Hepatocyte (in vitro differentiated cells): ENCODE data around the gene LRRC4. TPM values are rescaled to one million over a fixed set of nuclear protein-coding genes. Genes with fewer than 3 reads are reported as not detected.

ENCODE experiments used
- DNase-seq: peaks from one replicate; pipeline ENCODE4 v3.0.0-alpha.2; 2016; ENCODE audit warnings: low spot score
- H2AFZ ChIP-seq: fragments of 200-600 bp; sonication (generic); 2 replicates; pipeline ENCODE4 v1.6.0; 2016; ENCODE audit warnings: antibody characterized with exemption, mild to moderate bottlenecking
- H3K27ac ChIP-seq: fragments of 200-600 bp; sonication (generic); 2 replicates; pipeline ENCODE4 v1.5.1; 2016; ENCODE audit warnings: mild to moderate bottlenecking
- H3K27me3 ChIP-seq: fragments of 200-600 bp; sonication (generic); 2 replicates; pipeline ENCODE4 v1.6.1; 2016
- H3K36me3 ChIP-seq: fragments of 200-600 bp; sonication (generic); replicated peaks from 2 replicates; pipeline ENCODE4 v1.5.1; 2016; ENCODE audit warnings: low read depth; ENCODE audit not compliant: insufficient read depth
- H3K4me1 ChIP-seq: fragments of 200-600 bp; sonication (generic); 2 replicates; pipeline ENCODE4 v1.5.1; 2016; ENCODE audit warnings: mild to moderate bottlenecking, moderate library complexity; ENCODE audit not compliant: insufficient read depth
- H3K4me2 ChIP-seq: fragments of 200-600 bp; sonication (generic); 2 replicates; pipeline ENCODE4 v1.6.0; 2016
- H3K4me3 ChIP-seq: fragments of 200-600 bp; sonication (generic); 2 replicates; pipeline ENCODE4 v1.5.1; 2016; ENCODE audit warnings: mild to moderate bottlenecking
- H3K79me2 ChIP-seq: fragments of 200-600 bp; sonication (generic); 2 replicates; pipeline ENCODE4 v1.6.0; 2017; ENCODE audit warnings: mild to moderate bottlenecking
- H3K9me2 ChIP-seq: fragments of 200-600 bp; sonication (generic); replicated peaks from 2 replicates; pipeline ENCODE4 v1.6.0; 2017; ENCODE audit warnings: mild to moderate bottlenecking; ENCODE audit not compliant: insufficient read depth
- H3K9me3 ChIP-seq: fragments of 200-600 bp; sonication (generic); 2 replicates; pipeline ENCODE4 v1.5.1; 2016; ENCODE audit warnings: low read depth, mild to moderate bottlenecking
- H4K20me1 ChIP-seq: fragments of 200-600 bp; sonication (generic); 2 replicates; pipeline ENCODE4 v1.6.0; 2016; ENCODE audit warnings: mild to moderate bottlenecking; ENCODE audit not compliant: insufficient read depth, poor library complexity, severe bottlenecking
- CTCF ChIP-seq: fragments of 200-600 bp; sonication (generic); IDR thresholded peaks from 2 replicates; pipeline ENCODE4 v1.5.1; 2016; ENCODE audit warnings: antibody characterized with exemption, mild to moderate bottlenecking; ENCODE audit not compliant: poor library complexity
- EZH2 ChIP-seq: fragments of 200-600 bp; sonication (generic); IDR thresholded peaks from 2 replicates; pipeline ENCODE4 v1.6.1; 2016; ENCODE audit warnings: antibody characterized with exemption, mild to moderate bottlenecking, borderline replicate concordance
- EZH2phosphoT487 ChIP-seq: fragments of 200-600 bp; sonication (generic); IDR thresholded peaks from one replicate; pipeline ENCODE4 v1.6.1; 2018; ENCODE audit warnings: antibody characterized with exemption, mild to moderate bottlenecking, low read depth, moderate library complexity; ENCODE audit not compliant: unreplicated experiment, severe bottlenecking
- WGBS: methylation state at CpG from one replicate; pipeline ENCODE4 v1.1.6; 2016; ENCODE audit warnings: low lambda C conversion rate; ENCODE audit errors: missing lambda C conversion rate; 5-methylcytosine and 5-hydroxymethylcytosine counted together
- polyA plus RNA-seq: library from polyadenylated mRNA; unstranded; fragments of >200 nt; fragmentation: Nextera tagmentation; extraction: Ambion mirVana; gene quantifications from 2 replicates; pipeline ENCODE4 v1.2.1, GENCODE V29; 2016
- total RNA-seq: library from RNA; depleted of rRNA; stranded (reverse); fragments of >200 nt; gene quantifications from 2 replicates; pipeline ENCODE4 v1.2.3, GENCODE V29; 2014

LRRC4 gene
- total and polyA plus RNA-seq, 2 experiments from 2014 or later: 3.9 to 15.1 TPM

GRCh38 chr7:128067983-128068382 is 36.7 kb upstream of the LRRC4 start:
- no peak for TF ChIP-seq EZH2
- no peak for TF ChIP-seq CTCF
- TF ChIP-seq EZH2phosphoT487: no peak
- no peaks in the 10 kb centered on the region for H3K9me3 ChIP-seq
- H2AFZ ChIP-seq: no peak overlapping the region
- no peaks in the 10 kb centered on the region for H3K9me2 ChIP-seq
- H3K4me1 ChIP-seq: no peaks in the 10 kb centered on the region
- H3K4me3 ChIP-seq: no peak overlapping the region
- DNase-seq: no peak
- no peaks in the 10 kb centered on the region for H3K36me3 ChIP-seq
- H4K20me1 ChIP-seq: peaks cover 5% of the 10 kb centered on the region
- no peak overlapping the region for H3K27ac ChIP-seq
- peaks cover 3% of the 10 kb centered on the region for H3K79me2 ChIP-seq
- H3K4me2 ChIP-seq: no peak overlapping the region
- WGBS: 92% methylated on average over 5 of the region's 5 CpGs
- H3K27me3 ChIP-seq: no peaks in the 10 kb centered on the region

- no peaks in the 10 kb centered on the region for H3K9me2 ChIP-seq
- TF ChIP-seq EZH2phosphoT487 (no peak), EZH2 (no peak), CTCF (no peak)
- H3K27me3 ChIP-seq: no peaks in the 10 kb centered on the region
- H3K9me3 ChIP-seq: no peaks in the 10 kb centered on the region
- H3K79me2 ChIP-seq: peaks cover 3% of the 10 kb centered on the region
- H4K20me1 ChIP-seq: peaks cover 5% of the 10 kb centered on the region
- H3K4me3 ChIP-seq: no peak overlapping the region
- no peak overlapping the region for H2AFZ ChIP-seq
- H3K27ac ChIP-seq: no peak overlapping the region
- DNase-seq: no peak
- no peaks in the 10 kb centered on the region for H3K36me3 ChIP-seq
- H3K4me1 ChIP-seq: no peaks in the 10 kb centered on the region
- 79% methylated on average over 5 of the region's 5 CpGs for WGBS
- H3K4me2 ChIP-seq: no peak overlapping the region
Observed at GRCh38 chr7:128066858-128067257, 35.6 kb upstream of the LRRC4 start.

GRCh38 chr7:128066395-128066794 is 35.2 kb upstream of the LRRC4 start:
- Histone ChIP-seq H3K36me3 (no peaks in the 10 kb centered on the region), H3K27me3 (no peaks in the 10 kb centered on the region), H4K20me1 (peaks cover 5% of the 10 kb centered on the region), H3K4me3 (no peak overlapping the region), H3K9me2 (no peaks in the 10 kb centered on the region), H3K9me3 (no peaks in the 10 kb centered on the region), H3K27ac (no peak overlapping the region), H3K4me1 (no peaks in the 10 kb centered on the region), H3K79me2 (peaks cover 2% of the 10 kb centered on the region), H2AFZ (no peak overlapping the region), H3K4me2 (no peak overlapping the region)
- WGBS: 91% methylated on average over 10 of the region's 10 CpGs
- TF ChIP-seq EZH2 (no peak), EZH2phosphoT487 (no peak), CTCF (no peak)
- DNase-seq: no peak

DNA sequence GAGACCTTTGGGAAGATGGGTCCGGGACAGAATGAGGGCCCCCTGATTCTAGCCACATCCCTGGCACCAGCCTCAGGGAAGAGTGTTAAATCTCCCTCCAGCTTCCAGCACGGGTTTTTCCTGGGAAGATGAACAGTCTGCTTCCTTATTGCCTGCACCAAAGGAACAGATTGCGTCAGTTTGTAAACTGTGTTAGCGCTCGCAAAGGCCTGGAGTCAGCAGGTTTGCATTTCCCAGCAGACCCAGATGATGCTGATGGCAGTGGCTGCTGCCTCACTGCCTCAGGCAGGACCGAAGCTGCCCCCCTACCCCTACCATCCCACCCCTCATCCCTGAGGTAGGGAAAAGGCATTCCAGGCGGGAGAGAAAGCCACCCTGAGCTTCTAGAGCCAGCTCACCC is 34.6 kb upstream of the LRRC4 start:
- H3K4me1 ChIP-seq: no peaks in the 10 kb centered on the region
- no peaks in the 10 kb centered on the region for H3K36me3 ChIP-seq
- no peaks in the 10 kb centered on the region for H3K9me2 ChIP-seq
- H3K4me3 ChIP-seq: no peak overlapping the region
- no peak overlapping the region for H3K4me2 ChIP-seq
- no peaks in the 10 kb centered on the region for H3K27me3 ChIP-seq
- H2AFZ ChIP-seq: no peak overlapping the region
- WGBS: 74% methylated on average over 7 of the region's 7 CpGs
- peaks cover 5% of the 10 kb centered on the region for H4K20me1 ChIP-seq
- H3K27ac ChIP-seq: no peak overlapping the region
- no peak for TF ChIP-seq EZH2
- TF ChIP-seq CTCF: no peak
- TF ChIP-seq EZH2phosphoT487: no peak
- H3K79me2 ChIP-seq: no peaks in the 10 kb centered on the region
- no peak for DNase-seq
- H3K9me3 ChIP-seq: no peaks in the 10 kb centered on the region
